DOHH2 (cell line): ENCODE results near the gene TSPAN32.

Experiments used
- H3F3A ChIP-seq: fragments of 200-600 bp; sonication (generic), shearing (Covaris generic); 2 replicates; pipeline ENCODE4 v1.6.0; 2016; ENCODE audit warnings: antibody characterized with exemption, mild to moderate bottlenecking; ENCODE audit not compliant: control insufficient read depth, insufficient read depth
- H3K27ac ChIP-seq: fragments of 200-600 bp; sonication (generic); 2 replicates; pipeline ENCODE4 v1.5.1; 2014; ENCODE audit warnings: low read depth, mild to moderate bottlenecking, low read length, moderate library complexity
- H3K27me3 ChIP-seq: fragments of 200-600 bp; sonication (generic); 2 replicates; pipeline ENCODE4 v1.6.1; 2014; ENCODE audit warnings: mild to moderate bottlenecking, low read length, mixed read lengths; ENCODE audit not compliant: control insufficient read depth
- H3K36me3 ChIP-seq: fragments of 200-600 bp; sonication (generic); 2 replicates; pipeline ENCODE4 v1.6.1; 2014; ENCODE audit warnings: mild to moderate bottlenecking, low read length, moderate library complexity, mixed read lengths; ENCODE audit not compliant: control insufficient read depth
- H3K4me1 ChIP-seq: fragments of 200-600 bp; sonication (generic); 2 replicates; pipeline ENCODE4 v1.6.1; 2014; ENCODE audit warnings: mild to moderate bottlenecking, low read length, mixed read lengths; ENCODE audit not compliant: control insufficient read depth
- H3K4me2 ChIP-seq: fragments of 200-600 bp; sonication (generic); 2 replicates; pipeline ENCODE4 v1.6.0; 2014; ENCODE audit warnings: mild to moderate bottlenecking, low read length, moderate library complexity
- H3K4me3 ChIP-seq: fragments of 200-600 bp; sonication (generic); 2 replicates; pipeline ENCODE4 v1.5.1; 2014; ENCODE audit warnings: mild to moderate bottlenecking, low read length, mixed read lengths
- H3K79me2 ChIP-seq: fragments of 200-600 bp; sonication (generic); 2 replicates; pipeline ENCODE4 v1.6.1; 2014; ENCODE audit warnings: mild to moderate bottlenecking, low read length, mixed read lengths; ENCODE audit not compliant: control insufficient read depth
- H3K9me2 ChIP-seq: fragments of 200-600 bp; sonication (generic); replicated peaks from 2 replicates; pipeline ENCODE4 v1.6.1; 2014; ENCODE audit warnings: mild to moderate bottlenecking, low read length, mixed read lengths; ENCODE audit not compliant: control insufficient read depth
- H3K9me3 ChIP-seq: fragments of 200-600 bp; sonication (generic); 2 replicates; pipeline ENCODE4 v1.6.1; 2014; ENCODE audit warnings: antibody characterized with exemption, low read length, mixed read lengths; ENCODE audit not compliant: control insufficient read depth, insufficient read depth
- H4K20me1 ChIP-seq: fragments of 200-600 bp; sonication (generic); 2 replicates; pipeline ENCODE4 v1.6.0; 2014; ENCODE audit warnings: low read depth, mild to moderate bottlenecking, antibody characterized with exemption, low read length, moderate library complexity; ENCODE audit not compliant: control insufficient read depth, insufficient read depth
- CTCF ChIP-seq: fragments of 200-600 bp; sonication (generic); IDR thresholded peaks from one replicate; pipeline ENCODE4 v1.5.1; 2014; ENCODE audit warnings: antibody characterized with exemption, mild to moderate bottlenecking, low read depth, low read length; ENCODE audit not compliant: poor library complexity, severe bottlenecking
- EZH2phosphoT487 ChIP-seq: fragments of 200-600 bp; sonication (generic); IDR thresholded peaks from 2 replicates; pipeline ENCODE4 v1.6.1; 2017; ENCODE audit warnings: borderline replicate concordance, mild to moderate bottlenecking, antibody characterized with exemption, low read length, moderate library complexity, mixed read lengths

Gene TSPAN32

DNA sequence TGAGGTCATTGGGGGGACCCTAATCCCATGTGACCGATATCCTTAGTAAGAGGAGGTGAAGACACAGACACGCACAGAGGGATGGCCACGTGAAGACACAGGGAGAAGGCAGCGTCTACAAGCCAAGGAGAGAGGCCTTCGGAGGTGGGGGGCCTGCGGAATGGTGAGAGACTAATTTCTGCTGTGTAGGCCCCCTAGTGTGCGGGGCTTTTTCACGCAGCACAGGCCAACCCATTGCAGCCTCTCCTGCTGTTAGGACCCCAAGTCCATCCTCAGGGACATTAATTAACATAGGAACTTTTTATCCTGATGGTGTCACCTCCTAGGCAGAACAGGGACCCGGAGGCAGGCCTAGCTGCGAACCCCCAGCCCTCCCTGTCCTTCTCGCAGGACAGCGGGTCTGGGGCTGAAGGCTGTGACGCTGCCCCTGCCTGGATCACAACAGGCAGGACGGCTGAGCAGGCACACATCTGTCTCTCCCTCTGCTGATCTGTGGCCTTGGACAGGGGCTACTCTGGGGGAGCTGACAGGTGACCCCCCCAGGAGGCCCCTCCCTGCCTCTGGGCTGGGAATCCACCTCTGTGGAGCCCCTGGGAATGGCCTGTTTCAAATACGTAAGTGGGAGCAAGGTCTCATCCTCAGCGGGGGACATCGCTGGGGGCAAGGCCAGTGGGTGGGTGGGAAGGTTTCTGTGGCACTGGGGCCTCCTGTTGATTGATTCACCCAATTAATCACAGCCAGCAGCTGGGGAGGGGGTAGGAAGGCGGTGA is 39.3 kb upstream of the TSPAN32 start:
- peaks cover 3% of the 10 kb centered on the region; the same call in 1 of the 2 replicates for H3F3A ChIP-seq
- H3K79me2 ChIP-seq = no peaks in the 10 kb centered on the region
- TF ChIP-seq EZH2phosphoT487 = no peak

GRCh38 chr11:2263071-2263565 is 38.7 kb upstream of the TSPAN32 start:
- H3K79me2 ChIP-seq = no peaks in the 10 kb centered on the region
- TF ChIP-seq CTCF = no peak
- TF ChIP-seq EZH2phosphoT487 = no peak
- H3F3A ChIP-seq = peaks cover 3% of the 10 kb centered on the region; the same call in 1 of the 2 replicates
- no peak overlapping the region for H3K4me2 ChIP-seq
- no peaks in the 10 kb centered on the region for H3K27me3 ChIP-seq
- peaks cover 17% of the 10 kb centered on the region for H3K4me1 ChIP-seq
- no peaks in the 10 kb centered on the region for H3K36me3 ChIP-seq
- H3K4me3 ChIP-seq = no peak overlapping the region
- no peaks in the 10 kb centered on the region for H3K9me3 ChIP-seq
- H3K9me2 ChIP-seq = no peaks in the 10 kb centered on the region
- H3K27ac ChIP-seq = no peak overlapping the region
- no peaks in the 10 kb centered on the region for H4K20me1 ChIP-seq

More for the DNA sequence above, 39.3 kb upstream of the TSPAN32 start:
- H3K36me3 ChIP-seq = no peaks in the 10 kb centered on the region
- no peaks in the 10 kb centered on the region for H4K20me1 ChIP-seq
- no peak overlapping the region for H3K4me2 ChIP-seq
- H3K9me2 ChIP-seq = no peaks in the 10 kb centered on the region
- H3K27me3 ChIP-seq = no peaks in the 10 kb centered on the region
- H3K27ac ChIP-seq = no peak overlapping the region
- H3K9me3 ChIP-seq = no peaks in the 10 kb centered on the region
- peaks cover 17% of the 10 kb centered on the region for H3K4me1 ChIP-seq
- no peak overlapping the region for H3K4me3 ChIP-seq

- no peak overlapping the region for H3K4me2 ChIP-seq
- no peaks in the 10 kb centered on the region for H3K36me3 ChIP-seq
- H3K4me3 ChIP-seq = no peak overlapping the region
- TF ChIP-seq CTCF = no peak
- TF ChIP-seq EZH2phosphoT487 = no peak
- no peaks in the 10 kb centered on the region for H3K9me2 ChIP-seq
- H3K79me2 ChIP-seq = no peaks in the 10 kb centered on the region
- H3K9me3 ChIP-seq = no peaks in the 10 kb centered on the region
- no peaks in the 10 kb centered on the region for H4K20me1 ChIP-seq
- peaks cover 5% of the 10 kb centered on the region for H3K27me3 ChIP-seq
- peaks cover 3% of the 10 kb centered on the region; the same call in 1 of the 2 replicates for H3F3A ChIP-seq
- H3K4me1 ChIP-seq = peaks cover 17% of the 10 kb centered on the region
- H3K27ac ChIP-seq = no peak overlapping the region
Measured at GRCh38 chr11:2263724-2264360, 38.0 kb upstream of the TSPAN32 start.
